Caco-2 (cell line): ENCODE measurements around the gene TSPAN6. TPM values are rescaled to one million over a fixed set of nuclear protein-coding genes. Genes with fewer than 3 reads are reported as not detected.

Source experiments
- Bru-seq: library from RNA; stranded (reverse); fragments of 400-500 nt; gene quantifications from one replicate; lab custom pipeline; 2021; lab: Mats Ljungman, UMichigan
- BruChase-seq, 2 experiments: library from RNA; stranded (reverse); fragments of 400-500 nt; gene quantifications; one replicate each; lab custom pipeline; 2021; lab: Mats Ljungman, UMichigan
- BruUV-seq: library from RNA; stranded (reverse); fragments of 400-500 nt; replicated peaks from 2 replicates; lab custom pipeline; 2021; lab: Mats Ljungman, UMichigan
- CTCF ChIA-PET: fragments of 300-600 bp; sonication (Branson Sonifier 250); formaldehyde crosslinking; loops from one replicate; lab custom pipeline; 2022; ENCODE audit warnings: antibody characterized with exemption; lab: Charles Lee
- POLR2A ChIA-PET: fragments of 300-600 bp; sonication (Branson Sonifier 250); formaldehyde crosslinking; loops from one replicate; lab custom pipeline; 2022; ENCODE audit warnings: antibody characterized with exemption; lab: Charles Lee
- DNase-seq, 2 experiments: peaks; one replicate each; pipeline versions ENCODE4 v3.0.0 to v3.0.0-alpha.2; 2020 to 2022
- H3K27me3 ChIP-seq: replicated peaks from 2 replicates; pipeline ENCODE4 v1.6.0; 2011; ENCODE audit warnings: low read length; ENCODE audit not compliant: control insufficient read depth, insufficient read depth
- H3K36me3 ChIP-seq: 2 replicates; pipeline ENCODE4 v1.5.1; 2011; ENCODE audit warnings: low read length; ENCODE audit not compliant: control insufficient read depth, insufficient read depth
- H3K4me1 ChIP-seq: fragments of 250-450 bp; sonication (Bioruptor Pico); 2 replicates; pipeline ENCODE4 v1.5.1; 2020; ENCODE audit warnings: mild to moderate bottlenecking
- H3K4me3 ChIP-seq: 2 replicates; pipeline ENCODE4 v1.5.1; 2011; ENCODE audit warnings: low read depth, mild to moderate bottlenecking, control low read depth, low read length
- H3K9me3 ChIP-seq: fragments of 250-450 bp; sonication (Bioruptor Pico); 2 replicates; pipeline ENCODE4 v1.5.1; 2020; ENCODE audit warnings: mild to moderate bottlenecking, moderate library complexity
- H3K27ac Mint-ChIP-seq: one replicate; pipeline ENCODE4 v1.8.0; 2022; ENCODE audit warnings: mixed read lengths; ENCODE audit not compliant: unreplicated experiment
- H3K27me3 Mint-ChIP-seq: one replicate; pipeline ENCODE4 v1.8.0; 2022; ENCODE audit warnings: mixed read lengths; ENCODE audit not compliant: insufficient read depth, unreplicated experiment
- H3K36me3 Mint-ChIP-seq: one replicate; pipeline ENCODE4 v1.8.0; 2022; ENCODE audit warnings: mild to moderate bottlenecking, mixed read lengths; ENCODE audit not compliant: insufficient read depth, unreplicated experiment
- H3K4me1 Mint-ChIP-seq: one replicate; pipeline ENCODE4 v1.8.0; 2022; ENCODE audit warnings: low read depth, mixed read lengths; ENCODE audit not compliant: unreplicated experiment
- H3K4me3 Mint-ChIP-seq: one replicate; pipeline ENCODE4 v1.8.0; 2022; ENCODE audit warnings: mild to moderate bottlenecking, moderate library complexity, mixed read lengths; ENCODE audit not compliant: unreplicated experiment
- H3K9me3 Mint-ChIP-seq: one replicate; pipeline ENCODE4 v1.8.0; 2022; ENCODE audit warnings: mixed read lengths; ENCODE audit not compliant: unreplicated experiment
- intact Hi-C: fragments of 100-400 bp; cut with micrococcal nuclease; formaldehyde crosslinking; loops from one replicate; pipeline ENCODE4 v1.10.0; 2022; ENCODE audit not compliant: unreplicated experiment
- long read RNA-seq: library from polyadenylated mRNA; stranded (forward); transcript quantifications from one replicate; pipeline ENCODE4 v2.0.0, GENCODE V29; 2022
- total RNA-seq: library from RNA; stranded (reverse); gene quantifications from 2 replicates; pipeline ENCODE4 v1.2.3, GENCODE V29; 2022
- TF ChIP-seq, protein P1 (sequence below), 2 experiments: fragments of 200-600 bp in 1 of 2; IDR thresholded peaks; 1 replicate in 1 of 2; 2 replicates in 1 of 2; pipeline versions ENCODE4 v1.5.1 to v1.8.0; 2011 to 2022; ENCODE audit warnings: antibody characterized with exemption in 1 of 2, control low read depth in 1 of 2, inconsistent platforms in 1 of 2, low read depth in 1 of 2, low read length in 1 of 2, mild to moderate bottlenecking in 1 of 2, moderate library complexity in 1 of 2; ENCODE audit not compliant: insufficient read depth in 1 of 2, severe bottlenecking in 1 of 2, unreplicated experiment in 1 of 2

Gene TSPAN6, protein sequence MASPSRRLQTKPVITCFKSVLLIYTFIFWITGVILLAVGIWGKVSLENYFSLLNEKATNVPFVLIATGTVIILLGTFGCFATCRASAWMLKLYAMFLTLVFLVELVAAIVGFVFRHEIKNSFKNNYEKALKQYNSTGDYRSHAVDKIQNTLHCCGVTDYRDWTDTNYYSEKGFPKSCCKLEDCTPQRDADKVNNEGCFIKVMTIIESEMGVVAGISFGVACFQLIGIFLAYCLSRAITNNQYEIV
- total RNA-seq (135 and 137 TPM in 2 replicates), Bru-seq, nascent RNA (percentile 86 among the genes with signal in this experiment), BruChase-seq, experiment 1, labeled RNA remaining after a 2-hour chase (percentile 93 among the genes with signal in this experiment), BruChase-seq, experiment 2, labeled RNA remaining after a 6-hour chase (percentile 98 among the genes with signal in this experiment)
- long read RNA-seq, transcript TSPAN6-201 (8 exons, 2,206 nt) = major isoform, 524 of 568 reads
- long read RNA-seq, partial matches to known transcripts = 13 of 568 reads
- long read RNA-seq, other reads (novel, unspliced or antisense) = 31 of 568 reads

DNA sequence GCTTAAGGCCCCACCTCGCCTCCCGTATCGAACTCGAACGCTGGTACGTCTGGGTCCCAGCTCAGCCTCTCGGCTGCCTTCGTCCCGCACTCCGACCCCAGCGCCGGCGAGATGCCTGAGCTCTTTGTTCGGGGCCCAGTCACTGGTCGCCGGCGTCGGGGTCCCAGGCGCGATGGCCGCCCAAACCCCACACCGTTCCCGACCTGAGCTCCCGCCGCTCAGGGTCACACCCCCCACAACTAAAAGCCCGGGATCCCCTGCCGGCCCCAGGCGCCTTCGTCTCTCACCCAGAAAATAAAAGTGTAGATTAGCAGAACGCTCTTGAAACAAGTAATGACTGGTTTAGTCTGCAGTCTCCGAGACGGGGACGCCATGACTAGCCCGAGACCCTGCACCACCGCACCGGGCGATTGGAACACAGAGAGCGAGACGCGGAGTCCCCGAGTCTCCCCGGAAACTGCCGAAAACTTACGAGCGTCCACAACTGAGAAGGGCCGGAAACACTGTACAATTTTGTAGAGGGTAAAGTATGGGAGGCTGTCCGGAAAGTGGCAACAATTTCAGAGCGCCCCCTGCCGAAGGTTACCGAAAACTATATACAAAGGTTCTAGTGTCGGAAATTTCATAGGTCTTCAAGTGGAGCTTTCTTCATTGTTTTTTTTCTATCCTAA lies at the start of gene TSPAN6:
TSPAN6 (minus strand) TSS at position 486 of the 671 bp plus-strand sequence; CDS start at position 374, 112 bp downstream.
- Histone ChIP-seq H3K9me3 (no peaks in the 10 kb centered on the region), H3K4me3 (peak within 1 kb of the TSS; percentile 81), H3K36me3 (no peaks in the 10 kb centered on the region), H3K4me1 (peaks cover 5% of the 10 kb centered on the region), H3K27me3 (no peaks in the 10 kb centered on the region)
- Mint-ChIP-seq H3K9me3 (no peaks in the 10 kb centered on the region), H3K27ac (peak within 1 kb of the TSS; percentile 93), H3K4me1 (peaks cover 19% of the 10 kb centered on the region), H3K27me3 (no peaks in the 10 kb centered on the region), H3K36me3 (peaks cover 21% of the 10 kb centered on the region), H3K4me3 (peak within 1 kb of the TSS; percentile 78)
- peak; percentile 89 for DNase-seq
- TSS peak; percentile 53 for BruUV-seq
- intact Hi-C loops = loop anchor here (1.0 kb wide), 3 partner anchors 13 to 21 kb away; no protein-coding TSS in a partner anchor
- TF ChIP-seq, protein P1, sequence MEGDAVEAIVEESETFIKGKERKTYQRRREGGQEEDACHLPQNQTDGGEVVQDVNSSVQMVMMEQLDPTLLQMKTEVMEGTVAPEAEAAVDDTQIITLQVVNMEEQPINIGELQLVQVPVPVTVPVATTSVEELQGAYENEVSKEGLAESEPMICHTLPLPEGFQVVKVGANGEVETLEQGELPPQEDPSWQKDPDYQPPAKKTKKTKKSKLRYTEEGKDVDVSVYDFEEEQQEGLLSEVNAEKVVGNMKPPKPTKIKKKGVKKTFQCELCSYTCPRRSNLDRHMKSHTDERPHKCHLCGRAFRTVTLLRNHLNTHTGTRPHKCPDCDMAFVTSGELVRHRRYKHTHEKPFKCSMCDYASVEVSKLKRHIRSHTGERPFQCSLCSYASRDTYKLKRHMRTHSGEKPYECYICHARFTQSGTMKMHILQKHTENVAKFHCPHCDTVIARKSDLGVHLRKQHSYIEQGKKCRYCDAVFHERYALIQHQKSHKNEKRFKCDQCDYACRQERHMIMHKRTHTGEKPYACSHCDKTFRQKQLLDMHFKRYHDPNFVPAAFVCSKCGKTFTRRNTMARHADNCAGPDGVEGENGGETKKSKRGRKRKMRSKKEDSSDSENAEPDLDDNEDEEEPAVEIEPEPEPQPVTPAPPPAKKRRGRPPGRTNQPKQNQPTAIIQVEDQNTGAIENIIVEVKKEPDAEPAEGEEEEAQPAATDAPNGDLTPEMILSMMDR (IDR thresholded peaks at IDR 0.05; ENCODE audit: insufficient read depth in 1 of 2, low read depth in 1 of 2, low read length in 1 of 2, severe bottlenecking in 1 of 2, unreplicated experiment in 1 of 2) = peak in 1 of 2 experiments; percentile 53
- CTCF ChIA-PET = interaction anchor here (0.6 to 2.4 kb wide), 9 partner anchors 13 to 189 kb away, joined by 3 to 14 read pairs (median 5); no protein-coding TSS in a partner anchor
- POLR2A ChIA-PET = interaction anchor here (0.7 to 2.1 kb wide), 4 partner anchors 8 to 21 kb away, joined by 3 to 13 read pairs (median 8); no protein-coding TSS in a partner anchor

DNA sequence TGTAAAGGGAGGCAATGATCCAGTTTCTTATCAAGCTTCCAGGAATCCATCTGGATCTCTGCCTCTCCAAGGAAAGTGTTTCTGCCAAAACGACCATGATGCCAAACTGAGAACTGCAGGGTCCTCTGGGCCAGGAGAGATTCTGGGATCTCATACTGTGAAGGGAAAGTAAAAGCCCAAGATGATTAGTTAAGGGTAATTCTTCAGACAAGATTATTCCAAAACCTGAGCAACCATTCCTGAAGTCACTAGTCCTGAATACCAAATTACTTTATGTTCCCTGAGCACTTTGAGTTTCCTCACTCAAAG lies 49.3 kb upstream of the TSPAN6 start:
- Histone ChIP-seq H3K27me3 (no peaks in the 10 kb centered on the region), H3K9me3 (no peaks in the 10 kb centered on the region), H3K4me1 (no peaks in the 10 kb centered on the region), H3K36me3 (no peaks in the 10 kb centered on the region), H3K4me3 (no peak overlapping the region)
- ChIA-PET POLR2A (no interaction called here), CTCF (interaction anchor here (1.0 to 5.0 kb wide), 2 partner anchors 49 to 83 kb away, joined by 3 to 60 read pairs; partner anchors contain the start of gene TSPAN6)
- Mint-ChIP-seq H3K9me3 (no peaks in the 10 kb centered on the region), H3K36me3 (no peaks in the 10 kb centered on the region), H3K27ac (no peak overlapping the region), H3K4me1 (no peaks in the 10 kb centered on the region), H3K4me3 (no peak overlapping the region), H3K27me3 (no peaks in the 10 kb centered on the region)
- TF ChIP-seq, protein P1 (IDR thresholded peaks at IDR 0.05; ENCODE audit: insufficient read depth in 1 of 2, low read depth in 1 of 2, low read length in 1 of 2, severe bottlenecking in 1 of 2, unreplicated experiment in 1 of 2) = no peak
- no TSS peak for BruUV-seq
- DNase-seq = no peak
- intact Hi-C loops = loop anchor here (1.0 to 5.0 kb wide), 4 partner anchors 46 to 520 kb away; partner anchors contain the start of gene SYTL4
